ENCODE measurements around the gene FGB.

- TF ChIP-seq CTCF (conservative IDR thresholded peaks at IDR 0.05; ENCODE audit: low read depth, low read length) (no peak), EZH2 (IDR thresholded peaks at IDR 0.05; ENCODE audit: borderline replicate concordance, low read depth, low read length, poor library complexity, severe bottlenecking) (no peak)
Measured at GRCh38 chr4:154517591-154517990, 45.2 kb upstream of the FGB start.
